ENCODE measurements around the gene ELP2.
"Not testable (repeated sequence)": the region's sequence is repeated elsewhere in the genome, so short reads cannot be mapped to it uniquely, and the experiment has no call there.

ELP2 gene

DNA sequence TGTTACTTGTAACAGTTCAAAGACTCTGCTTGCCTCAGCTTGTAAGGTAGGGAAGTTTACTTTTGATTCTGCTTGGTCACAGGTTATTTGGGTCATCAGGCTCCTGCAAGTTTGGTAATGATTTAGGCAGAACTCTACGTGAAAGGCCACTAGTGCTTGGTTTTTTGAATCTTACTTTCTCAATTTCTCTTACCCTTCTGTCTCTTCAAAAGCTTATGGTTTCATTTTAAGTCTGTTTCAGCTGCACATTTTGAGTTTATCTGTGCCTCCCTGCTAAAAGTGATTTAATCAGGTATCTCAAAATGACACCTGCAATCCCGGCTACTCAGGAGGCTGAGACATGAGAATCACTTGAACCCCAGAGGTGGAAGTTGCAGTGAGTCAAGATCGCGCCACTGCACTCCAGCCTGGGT is 31.3 kb downstream of the ELP2 start:
- DNase-seq, result no peak

DNA sequence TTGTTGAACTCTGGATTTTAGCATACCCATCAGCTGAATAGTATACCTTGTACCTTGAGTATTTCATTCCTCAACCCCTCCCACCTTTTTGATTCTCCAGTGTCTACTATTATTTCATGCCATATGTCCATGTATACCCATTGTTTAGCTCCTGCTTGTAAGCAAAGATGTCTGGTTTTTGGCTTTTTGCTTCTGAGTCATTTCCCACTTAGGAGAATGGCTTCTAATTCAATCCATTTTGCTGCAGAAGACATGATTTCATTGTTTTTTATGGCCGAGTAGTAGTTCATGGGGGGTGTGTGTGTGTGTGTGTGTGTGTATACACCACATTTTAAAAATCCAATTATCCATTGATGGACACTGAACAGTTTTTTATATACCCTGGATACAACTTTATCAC is 33.3 kb downstream of the ELP2 start:
- DNase-seq, result no peak

DNA sequence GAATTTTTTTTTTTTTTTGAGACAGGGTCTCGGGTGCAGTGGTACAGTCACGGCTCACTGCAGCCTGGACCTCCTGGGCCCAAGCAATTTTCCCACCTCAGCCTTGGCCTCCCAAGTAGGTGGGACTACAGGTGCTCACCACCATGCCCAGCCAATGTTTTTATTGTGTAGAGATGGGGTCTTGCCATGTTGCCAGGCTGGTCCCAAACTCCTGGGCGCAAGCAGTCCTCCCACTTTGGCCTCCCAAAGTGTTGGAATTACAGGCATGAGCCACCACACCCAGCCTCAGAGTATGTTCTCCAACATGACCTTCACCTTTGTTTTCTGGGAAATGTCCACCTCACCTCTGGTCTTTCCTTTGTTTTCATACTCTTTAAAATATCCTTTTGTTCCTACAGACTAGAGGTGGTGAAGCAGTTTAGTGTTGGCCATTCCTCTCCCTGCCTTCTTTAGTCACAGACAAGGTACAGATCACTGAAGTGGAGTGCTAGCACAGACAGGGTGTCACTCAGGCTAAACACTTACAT is 38.1 kb downstream of the ELP2 start:
- DNase-seq, result no peak

DNA sequence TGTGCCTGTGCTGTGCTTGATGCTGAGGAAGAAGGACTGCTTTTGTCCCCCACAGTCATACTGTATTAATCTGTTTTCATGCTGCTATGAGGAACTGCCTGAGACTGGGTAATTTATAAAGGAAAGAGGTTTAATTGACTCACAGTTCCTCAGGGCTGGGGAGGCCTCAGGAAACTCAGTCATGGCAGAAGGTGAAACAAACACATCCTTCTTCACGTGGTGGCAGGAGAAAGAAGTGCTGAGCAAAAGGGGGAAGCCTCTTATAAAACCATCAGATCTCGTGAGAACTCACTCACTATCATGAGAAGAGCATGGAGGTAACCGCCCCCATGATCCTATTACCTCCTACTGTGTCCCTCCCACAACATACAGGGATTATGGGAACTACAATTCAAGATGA is 38.6 kb downstream of the ELP2 start:
- DNase-seq, result not testable (repeated sequence)

DNA sequence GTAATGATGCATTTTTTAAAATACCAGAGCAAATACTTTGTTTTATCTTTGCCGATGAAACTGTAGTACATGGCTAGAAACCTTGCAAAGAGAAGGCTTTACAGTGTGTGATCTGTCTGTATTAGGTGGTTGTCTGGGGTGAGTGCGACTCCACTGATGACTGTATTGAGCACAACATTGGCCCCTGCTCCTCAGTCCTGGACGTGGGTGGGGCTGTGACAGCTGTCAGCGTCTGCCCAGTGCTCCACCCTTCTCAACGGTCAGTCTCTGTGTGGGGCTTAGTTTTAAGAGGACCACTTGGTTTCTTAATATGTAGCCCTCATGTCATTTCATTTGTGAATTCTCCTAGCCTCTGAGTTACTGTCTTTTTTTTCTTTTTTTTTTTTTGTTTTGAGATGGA is 40.2 kb downstream of the ELP2 start:
- no peak for DNase-seq

DNA sequence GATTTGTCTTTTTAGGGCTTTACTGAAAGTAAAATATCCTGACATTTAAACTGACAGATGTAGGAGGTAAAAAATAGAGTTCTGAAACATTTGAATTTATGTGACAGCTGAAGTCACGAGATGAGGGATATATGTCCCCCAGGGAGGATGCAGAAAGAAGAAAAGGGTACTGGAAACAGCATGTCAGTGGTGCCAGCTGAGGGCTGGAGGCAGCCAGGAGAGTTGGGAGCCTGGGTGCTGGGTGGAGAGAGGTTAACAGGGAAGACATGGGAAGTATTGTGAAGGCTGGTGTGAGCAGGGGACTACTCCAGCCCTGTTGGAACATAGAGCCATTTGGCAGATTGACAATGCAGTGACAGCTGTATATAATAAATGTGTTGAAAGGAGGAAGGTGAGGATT is 45.8 kb downstream of the ELP2 start:
- no peak for DNase-seq

DNA sequence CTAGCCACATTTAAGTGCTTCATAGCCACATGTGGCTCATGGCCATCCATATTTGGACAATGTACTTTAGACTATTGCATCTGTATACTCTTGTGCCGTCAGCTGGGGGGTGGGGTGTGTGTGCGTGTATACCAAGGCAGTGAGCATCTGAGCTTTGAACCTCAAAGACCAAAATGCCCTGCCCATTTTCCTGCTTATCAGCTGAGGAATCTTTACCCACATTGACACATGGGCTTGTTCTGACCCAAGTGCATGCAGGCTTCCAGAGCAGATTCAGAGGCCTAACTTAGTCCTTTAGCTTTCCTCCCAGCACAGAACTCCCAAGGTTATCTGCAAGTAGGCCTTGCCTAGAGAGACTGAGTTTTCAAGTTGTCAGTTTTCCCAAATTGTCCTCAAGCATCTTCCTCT is 46.5 kb downstream of the ELP2 start:
- DNase-seq, result no peak

DNA sequence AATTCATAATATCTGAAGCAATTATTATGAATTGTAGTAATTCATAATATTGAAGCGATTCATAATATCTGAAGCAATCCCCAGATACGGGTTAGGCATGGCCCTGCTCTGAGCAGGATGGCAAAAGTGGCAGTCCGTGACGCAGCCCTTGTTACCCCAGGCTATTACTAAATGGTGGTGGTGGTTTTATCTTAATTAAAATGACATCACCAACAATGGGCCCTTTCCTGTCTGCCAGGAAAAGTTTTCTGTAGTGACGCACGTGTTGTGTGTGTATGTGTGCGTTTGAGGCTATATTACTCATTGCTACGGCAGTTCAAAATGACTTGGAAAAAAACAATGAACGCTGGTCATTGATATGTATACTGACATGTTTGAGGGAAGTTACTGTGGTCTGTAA is 47.0 kb downstream of the ELP2 start:
- DNase-seq, result no peak

DNA sequence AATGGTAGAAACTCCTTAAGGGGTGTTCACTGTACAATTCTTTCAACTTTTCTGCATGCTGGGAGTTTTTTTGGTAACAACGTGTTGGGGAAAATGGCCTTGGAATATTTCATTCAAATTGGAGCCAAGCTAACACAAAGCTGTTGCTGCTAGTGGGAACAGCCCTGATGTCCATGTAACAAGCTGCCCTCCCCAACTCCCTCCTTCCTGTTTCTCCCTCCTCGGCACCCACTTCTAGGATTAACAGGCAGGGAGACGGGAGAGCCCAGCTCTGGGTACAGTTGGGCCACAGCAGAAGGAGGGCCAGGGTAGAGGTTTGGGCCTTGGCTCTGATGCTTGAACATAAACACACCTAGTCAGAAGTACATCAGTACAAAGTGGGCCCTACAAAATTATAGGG is 48.2 kb downstream of the ELP2 start:
- no peak for DNase-seq

DNA sequence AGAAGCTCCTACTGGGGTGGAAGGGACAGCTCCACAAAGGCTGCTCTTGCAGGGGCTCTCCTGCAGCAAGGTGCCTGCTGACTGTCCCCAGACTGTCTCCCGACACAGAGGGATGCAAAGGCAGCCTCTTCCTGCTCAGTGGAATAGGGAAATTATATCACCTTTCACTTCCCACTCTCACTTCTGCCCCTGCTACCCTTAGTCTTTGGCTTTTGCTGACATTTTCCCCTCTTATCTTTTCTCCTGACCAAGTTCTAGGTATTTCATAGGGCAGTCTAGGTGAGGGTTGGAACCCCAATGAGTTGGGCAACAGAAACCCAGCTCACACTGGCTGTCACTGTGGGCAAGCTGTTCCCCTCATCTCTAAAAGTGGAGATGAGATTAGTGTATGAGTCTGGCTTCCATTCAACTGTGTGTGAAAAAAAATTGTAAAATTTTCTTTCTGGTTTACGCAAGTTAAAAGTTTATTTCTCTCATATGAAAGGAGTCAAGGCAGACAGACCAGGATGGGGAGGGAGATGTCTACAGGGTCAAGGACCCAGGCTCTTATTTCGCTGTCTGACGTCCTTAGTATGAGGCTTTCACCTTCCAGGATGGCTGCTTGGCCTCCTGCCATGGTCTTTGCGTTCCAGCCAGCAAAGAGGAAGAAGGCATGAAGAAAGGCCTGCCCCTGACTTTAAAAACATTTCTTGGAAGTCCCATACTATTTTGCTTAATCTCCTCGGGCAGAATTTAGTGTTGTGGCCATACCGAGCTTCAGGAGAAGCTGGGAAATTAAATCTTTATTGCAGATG is 50.1 kb downstream of the ELP2 start:
- DNase-seq, result no peak

DNA sequence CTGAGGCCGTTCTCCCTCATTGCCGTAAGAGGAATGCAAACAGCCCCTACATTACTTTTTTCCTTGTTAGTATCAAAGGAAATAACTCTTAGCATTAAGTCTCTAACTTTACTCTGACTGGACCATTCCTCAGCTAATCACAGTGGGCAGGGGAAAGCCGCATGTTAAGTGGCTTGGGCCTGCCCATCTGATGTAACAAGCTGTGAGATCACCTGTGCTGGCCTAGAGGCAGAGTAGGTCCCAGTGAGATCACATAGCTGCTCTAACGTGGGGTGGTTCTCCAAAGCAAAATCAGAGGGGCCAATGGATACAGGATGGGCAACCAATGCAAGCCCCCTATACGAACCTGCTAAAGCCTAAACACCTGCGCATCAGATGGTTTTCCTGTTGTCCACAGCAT is 51.7 kb downstream of the ELP2 start:
- no peak for DNase-seq

DNA sequence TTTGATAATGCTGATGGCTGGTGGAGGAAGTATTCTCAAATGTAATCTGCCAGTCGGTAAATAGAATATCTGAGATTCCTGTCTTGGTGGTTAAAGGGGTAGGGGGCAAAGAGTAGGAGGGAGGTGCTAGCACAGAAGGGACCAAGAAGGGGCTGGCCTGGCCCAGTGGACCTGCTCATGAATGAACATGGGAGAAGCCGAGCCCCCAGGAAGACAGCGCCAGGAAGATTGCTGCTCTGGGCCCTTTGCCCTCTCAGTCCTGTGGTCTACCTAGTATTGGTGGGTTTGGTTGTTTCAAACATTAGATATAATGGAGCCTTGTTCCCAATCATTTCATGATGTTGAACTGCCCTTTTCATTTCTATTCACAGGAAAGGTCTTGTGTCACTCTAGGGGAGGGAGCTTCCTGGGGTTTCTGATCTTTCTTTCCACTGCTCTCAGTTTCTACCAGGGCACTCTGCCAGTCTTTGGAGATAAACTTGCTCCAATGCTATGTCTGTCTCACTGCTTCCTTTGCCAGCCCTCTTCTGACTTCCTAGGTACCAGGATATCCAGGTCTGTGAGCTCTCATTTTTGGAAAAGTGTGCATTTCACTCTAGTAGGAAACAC is 52.3 kb downstream of the ELP2 start:
- no peak for DNase-seq

DNA sequence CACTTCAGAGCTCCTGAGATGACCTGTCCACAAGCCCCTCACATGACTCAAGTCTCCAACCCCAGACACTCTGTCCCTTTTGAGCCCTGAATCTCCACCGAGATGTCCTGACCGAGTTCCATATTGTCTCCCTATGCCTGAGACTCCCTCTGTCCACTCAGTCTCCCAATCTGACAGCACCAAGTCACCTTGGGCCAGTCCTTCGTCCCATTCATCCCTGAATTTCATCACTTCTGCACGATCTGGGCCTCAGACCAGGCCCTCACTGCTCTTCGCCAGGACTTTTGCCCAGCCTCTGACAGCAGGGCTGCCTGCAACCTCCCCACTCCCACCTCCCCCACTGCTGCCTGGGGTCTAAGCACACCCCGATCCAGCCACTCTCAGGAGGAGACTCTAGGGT is 53.3 kb downstream of the ELP2 start:
- no peak for DNase-seq

DNA sequence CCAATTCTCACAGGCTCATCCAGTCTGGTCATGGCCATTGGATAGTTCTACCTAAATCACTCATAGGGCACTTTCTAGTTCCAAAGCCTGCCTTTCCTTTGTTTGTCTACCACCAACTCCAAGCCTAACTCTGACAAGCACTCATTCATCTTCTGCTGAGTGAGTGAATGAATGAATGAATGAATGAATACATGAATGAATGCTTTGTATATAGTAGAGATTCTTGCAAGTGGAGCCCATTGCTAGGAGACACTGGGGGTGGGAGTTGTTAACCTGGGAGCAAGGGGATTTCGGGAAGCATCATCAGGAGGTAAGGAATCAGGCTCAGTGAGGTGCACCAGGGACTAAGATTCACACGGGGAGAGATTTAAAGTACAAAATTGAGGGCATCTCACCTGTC is 54.3 kb downstream of the ELP2 start:
- no peak for DNase-seq

DNA sequence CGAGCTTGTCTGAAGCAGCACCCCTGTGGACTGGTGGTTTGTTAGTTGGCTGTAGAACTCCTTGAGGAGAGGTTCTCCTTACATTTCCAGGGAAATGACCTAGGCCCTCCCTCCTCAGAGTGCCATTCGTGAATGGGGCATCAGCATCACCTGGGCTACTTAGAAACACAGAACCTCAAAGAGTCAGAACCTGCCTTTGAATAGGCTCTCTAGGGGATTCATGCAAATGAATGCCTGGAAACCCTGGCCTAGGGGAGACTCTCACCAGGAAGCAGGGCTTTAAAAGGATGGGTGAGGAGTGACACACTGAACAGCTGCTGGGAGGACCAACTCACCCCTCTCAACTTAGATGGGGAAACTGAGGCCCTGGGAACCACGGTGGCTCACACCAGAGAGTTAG is 55.5 kb downstream of the ELP2 start:
- DNase-seq, result no peak

DNA sequence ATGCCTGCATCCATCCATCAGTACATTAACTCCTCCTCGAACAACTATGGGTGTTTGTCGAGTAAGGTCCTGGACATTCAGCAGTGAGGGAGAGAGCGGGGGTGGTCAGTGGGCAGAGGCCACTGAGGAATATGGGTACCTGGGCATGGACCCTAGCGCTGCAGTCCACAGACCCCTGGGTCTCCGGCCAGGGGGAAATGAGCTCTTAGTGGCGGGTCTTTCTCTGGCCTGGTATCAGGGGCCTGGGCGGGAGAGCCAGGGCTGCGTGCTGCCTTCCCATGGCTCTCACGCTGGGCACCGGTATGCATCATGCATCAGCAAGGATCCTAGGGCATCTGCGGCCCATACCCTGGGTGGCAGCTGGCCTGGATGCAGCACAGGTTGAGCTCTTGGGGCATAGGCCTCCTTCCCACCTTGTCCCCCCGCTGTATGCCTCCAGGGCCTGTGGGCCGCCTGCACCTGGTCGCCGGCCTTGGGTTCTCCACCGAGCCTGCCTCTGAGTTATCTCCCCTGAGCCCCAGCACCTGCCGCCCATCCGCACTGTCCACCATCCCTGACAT is 56.3 kb downstream of the ELP2 start:
- no peak for DNase-seq

DNA sequence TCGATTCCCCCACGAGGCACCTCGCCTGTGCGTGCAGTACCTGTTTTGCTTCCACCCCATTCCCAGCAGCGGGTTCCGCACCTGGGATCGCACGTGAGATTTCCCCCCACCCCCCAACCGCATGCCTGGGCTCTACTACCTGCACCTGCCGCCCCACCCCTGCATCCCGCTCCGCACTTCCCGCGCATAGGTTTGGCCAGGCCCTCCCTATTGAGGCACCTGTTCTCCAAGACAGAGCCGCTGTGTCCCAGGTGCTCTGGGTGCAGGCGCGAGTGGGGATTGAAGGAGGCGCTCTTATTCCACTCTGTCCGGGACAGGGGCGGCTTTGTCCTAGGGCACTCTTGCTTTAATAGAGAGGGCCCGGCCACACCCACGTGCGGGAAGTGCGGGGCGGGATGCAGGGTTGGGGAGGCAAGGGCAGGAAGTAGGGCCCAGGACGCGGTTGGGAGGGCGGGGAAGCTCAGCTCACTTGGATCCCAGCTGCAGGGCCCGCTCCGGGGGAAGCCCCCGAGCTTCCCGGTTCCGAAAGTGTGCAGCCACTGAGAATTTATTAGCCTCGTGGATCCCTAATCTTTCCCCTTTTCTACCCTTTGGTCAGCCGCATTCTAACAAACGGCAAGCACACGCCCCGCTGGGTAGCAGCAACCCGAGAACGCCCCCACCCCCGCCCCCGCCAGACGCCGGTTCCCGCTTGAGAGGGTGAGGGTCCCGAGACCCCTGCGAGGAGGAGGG is 56.9 kb downstream of the ELP2 start:
- DNase-seq, result no peak

DNA sequence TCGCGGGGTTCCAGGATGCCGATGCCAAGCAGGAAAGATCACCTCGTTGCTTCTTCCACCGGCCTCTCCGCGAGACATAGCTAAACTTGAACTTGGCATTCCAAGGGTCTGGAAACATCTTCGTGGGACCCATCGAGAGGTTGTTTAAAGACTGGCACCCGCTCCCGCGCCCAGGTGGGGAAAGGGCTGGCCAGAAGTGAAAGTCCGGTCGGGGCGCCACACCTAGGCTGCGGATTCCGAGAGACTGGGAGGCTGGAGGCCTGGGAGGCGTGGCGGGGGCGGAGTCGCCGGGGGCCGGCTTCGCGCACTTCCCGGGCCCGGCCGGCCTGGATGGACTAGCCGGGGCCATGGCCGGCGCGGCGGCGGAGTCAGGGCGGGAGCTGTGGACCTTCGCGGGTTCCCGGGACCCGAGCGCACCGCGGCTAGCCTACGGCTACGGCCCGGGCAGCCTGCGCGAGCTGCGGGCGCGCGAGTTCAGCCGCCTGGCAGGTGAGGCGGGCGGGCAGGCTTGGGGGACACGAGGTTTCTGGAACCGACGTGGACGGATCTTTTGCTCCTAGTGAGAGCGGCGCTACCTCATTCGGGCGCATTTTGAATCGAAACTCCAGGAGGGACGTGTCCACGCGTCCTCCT is 57.6 kb downstream of the ELP2 start, which contains the start of gene MOCOS:
MOCOS (plus strand) TSS at position 305 of the 633 bp plus-strand sequence; CDS start at position 348, 43 bp downstream.
- no peak for DNase-seq

DNA sequence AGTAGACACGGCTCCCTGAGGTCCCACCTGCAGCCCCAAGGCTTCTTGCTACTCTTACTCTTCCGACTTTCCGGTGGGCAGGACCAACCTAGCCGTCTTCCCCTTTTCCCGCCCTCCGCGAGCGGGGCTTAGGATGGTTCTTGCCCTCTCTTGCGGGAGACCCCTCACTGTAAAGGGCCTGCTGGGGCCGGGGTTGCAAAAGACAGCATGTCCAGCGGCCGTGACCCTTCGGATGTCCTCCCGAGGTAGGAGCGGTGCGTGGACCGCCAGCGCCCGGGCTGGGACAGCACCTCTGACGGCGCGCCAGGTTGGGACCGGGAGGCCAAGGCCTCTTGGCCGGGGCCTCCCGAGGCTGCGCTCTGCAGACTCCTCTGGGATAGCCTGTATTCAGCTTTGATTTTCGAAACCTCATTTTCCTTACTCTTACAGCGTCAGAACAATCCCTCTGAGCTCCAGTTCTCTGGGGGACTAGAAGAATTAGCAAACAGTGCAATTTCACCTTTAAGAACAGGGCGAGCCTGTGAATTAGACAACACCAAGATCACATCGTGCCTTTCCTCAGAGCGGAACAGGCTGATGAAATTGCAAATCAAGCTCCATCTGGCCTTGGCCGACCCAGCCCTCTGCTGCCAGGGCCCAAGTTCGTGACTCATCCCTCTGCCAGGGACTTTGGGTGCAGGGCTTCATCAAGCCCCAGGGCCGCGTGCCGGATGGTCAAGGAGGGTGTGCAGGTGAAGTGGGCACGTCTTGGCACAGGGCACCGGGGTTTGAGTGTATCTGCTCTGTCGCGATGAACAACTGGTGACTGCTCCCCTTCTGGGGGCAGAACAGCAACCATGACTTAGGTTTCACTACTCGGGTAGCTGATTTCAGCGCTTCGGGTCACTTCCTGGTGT is 58.4 kb downstream of the ELP2 start:
- no peak for DNase-seq

DNA sequence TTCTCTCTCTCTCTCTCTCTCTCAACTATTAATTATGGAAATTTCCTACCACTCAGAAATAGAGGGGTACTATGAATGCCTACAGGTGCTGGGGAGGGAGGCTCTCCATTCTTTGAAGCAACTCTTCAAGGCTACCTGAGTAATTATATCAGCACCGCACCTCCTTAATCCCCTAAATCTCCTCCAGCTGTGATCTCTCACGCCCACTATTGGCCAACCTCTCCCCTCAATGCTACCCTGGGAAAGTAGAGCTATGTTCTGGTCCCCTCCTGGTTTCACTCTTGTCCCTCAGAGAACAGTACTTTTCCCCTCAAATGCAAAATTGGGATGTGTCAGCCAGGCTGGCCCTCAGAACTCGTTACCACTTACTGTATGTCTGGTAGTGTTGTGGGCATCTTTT is 59.2 kb downstream of the ELP2 start:
- DNase-seq, result no peak

DNA sequence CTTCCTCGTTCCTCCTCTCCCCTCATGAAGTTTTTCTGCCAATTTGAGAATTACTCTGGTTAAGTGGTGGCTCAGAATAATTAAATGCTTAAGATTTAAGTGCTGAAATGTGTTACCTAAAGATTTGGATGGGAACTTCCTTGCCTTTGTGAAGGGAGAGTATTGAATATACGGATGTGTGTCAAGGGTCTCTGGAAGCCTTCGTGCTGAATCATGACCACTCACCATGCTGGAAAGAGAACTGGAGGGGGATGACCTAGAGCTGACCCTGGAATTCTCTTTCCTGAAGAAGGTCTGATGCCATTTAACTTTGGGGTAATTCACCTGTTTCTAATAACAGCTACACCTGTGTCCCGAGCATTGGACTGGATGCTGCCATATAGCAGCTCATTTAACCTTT is 59.8 kb downstream of the ELP2 start:
- no peak for DNase-seq

DNA sequence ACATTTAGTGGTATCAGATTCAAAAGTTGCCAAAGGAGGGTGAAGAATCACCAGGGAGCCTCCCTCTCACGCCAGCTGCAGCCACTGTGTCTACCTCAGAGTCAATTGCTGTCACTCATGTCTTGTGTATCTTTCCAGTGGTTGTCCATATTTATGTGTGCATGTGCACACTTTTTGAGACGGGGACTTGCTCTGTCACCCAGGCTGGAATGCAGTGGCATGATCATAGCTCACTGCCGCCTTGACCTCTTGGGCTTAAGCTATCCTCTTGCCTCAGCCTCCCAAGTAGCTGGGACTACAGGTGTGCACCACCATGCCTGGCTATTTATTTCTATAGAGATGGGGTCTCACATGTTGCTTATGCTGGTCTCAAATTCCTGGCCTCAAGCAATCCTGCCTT is 61.6 kb downstream of the ELP2 start:
- no peak for DNase-seq
